GF-D8 (cell line): ENCODE results near the gene DPM3.
A peak's percentile ranks its signal among the peaks of the same experiment; 100 is the strongest.
"Not testable (repeated sequence)": the region's sequence is repeated elsewhere in the genome, so short reads cannot be mapped to it uniquely, and the experiment has no call there.

Experiments
- DNase-seq: peaks from one replicate; lab custom pipeline; 2025; lab: John Stamatoyannopoulos, UW

The DPM3 gene

DNA sequence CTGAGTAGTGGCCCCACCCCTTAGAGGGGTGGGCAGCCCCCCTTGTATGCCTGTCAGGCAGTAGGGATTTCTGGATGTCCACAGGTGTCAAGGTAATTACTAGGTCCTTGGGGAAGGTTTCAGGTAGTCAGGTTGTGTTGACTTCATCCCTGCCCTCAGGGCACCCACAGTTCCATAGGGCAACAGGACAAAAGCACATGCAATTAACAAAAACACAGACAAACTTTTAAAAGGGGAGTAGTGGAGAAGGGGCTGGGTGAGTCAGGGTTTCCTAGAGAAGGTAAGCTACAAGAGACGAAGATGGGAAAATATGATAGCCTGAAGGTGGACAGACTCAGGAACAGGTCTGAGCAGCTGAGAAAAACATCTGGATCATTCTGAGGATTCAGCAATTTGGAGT, 18.7 kb upstream of the DPM3 start:
- DNase-seq = no peak

DNA sequence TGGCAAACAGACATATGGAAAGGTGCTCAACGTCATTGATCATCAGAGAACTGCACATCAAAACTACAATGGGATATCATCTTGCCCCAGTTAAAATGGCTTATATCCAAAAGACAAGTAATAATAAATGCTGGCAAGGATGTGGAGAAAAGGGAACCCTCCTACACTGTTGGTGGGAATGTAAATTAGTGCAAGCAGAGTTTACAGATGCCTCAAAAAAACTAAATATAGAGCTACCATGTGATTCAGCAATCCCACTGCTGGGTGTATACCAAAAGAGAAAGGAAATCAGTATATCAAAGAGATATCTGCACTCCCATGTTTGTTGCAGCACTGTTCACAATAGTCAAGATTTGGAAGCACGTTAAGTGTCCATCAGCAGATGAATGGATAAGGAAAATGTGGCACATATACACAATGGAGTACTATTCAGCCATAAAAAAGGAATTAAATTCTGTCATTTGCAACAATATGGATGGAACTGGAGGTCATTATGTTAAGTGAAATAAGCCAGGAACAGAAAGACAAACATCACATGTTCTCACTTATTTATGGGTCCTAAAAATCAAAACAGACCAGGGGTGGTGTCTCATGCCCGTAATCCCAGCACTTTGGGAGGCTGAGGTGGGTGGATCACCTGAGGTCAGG, 15.8 kb upstream of the DPM3 start:
- not testable (repeated sequence) for DNase-seq

DNA sequence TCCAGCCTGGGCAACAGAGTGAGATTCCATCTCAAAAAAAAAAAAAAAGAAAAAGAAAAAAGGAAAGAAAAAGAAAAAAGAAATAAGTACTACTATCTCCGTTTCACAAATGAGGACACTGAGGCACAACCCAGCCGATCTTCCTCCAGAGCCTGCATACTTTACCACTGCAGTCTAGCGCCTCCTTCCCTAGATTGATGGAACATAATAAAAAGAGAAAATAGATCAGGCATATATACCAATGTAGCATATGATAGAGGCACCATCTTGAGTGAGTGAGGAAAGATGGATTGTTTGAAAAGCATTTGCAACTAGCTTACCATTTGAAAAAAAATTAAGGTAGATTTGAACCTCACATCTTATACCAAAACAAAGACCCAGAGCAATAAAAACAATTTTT, 5.2 kb upstream of the DPM3 start:
- no peak for DNase-seq

GRCh38 chr1:155141749-155142148, 1.4 kb upstream of the DPM3 start:
- no peak for DNase-seq

DNA sequence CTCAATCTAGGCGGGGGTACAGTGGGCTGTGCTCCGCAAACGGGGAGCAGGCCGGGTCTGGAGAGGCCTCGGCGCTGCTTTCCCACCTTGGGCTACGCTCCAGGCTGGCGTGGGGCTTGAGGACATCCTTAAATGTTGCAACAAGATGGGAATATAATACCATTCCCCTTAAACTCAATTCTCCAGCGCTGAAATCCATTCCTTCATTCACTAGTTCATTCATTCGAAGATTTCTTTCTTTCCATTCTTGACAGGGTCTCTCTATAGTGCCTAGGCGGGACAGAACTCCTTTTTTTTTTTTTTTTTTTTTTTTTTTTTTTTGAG, 261 bp upstream of the DPM3 start:
- no peak for DNase-seq

GRCh38 chr1:155137154-155137949, 3.0 kb downstream of the DPM3 start:
- DNase-seq = no peak

- peak; percentile 61 for DNase-seq
These were observed 3.6 kb downstream of the DPM3 start for GRCh38 chr1:155136748-155137147.

DNA sequence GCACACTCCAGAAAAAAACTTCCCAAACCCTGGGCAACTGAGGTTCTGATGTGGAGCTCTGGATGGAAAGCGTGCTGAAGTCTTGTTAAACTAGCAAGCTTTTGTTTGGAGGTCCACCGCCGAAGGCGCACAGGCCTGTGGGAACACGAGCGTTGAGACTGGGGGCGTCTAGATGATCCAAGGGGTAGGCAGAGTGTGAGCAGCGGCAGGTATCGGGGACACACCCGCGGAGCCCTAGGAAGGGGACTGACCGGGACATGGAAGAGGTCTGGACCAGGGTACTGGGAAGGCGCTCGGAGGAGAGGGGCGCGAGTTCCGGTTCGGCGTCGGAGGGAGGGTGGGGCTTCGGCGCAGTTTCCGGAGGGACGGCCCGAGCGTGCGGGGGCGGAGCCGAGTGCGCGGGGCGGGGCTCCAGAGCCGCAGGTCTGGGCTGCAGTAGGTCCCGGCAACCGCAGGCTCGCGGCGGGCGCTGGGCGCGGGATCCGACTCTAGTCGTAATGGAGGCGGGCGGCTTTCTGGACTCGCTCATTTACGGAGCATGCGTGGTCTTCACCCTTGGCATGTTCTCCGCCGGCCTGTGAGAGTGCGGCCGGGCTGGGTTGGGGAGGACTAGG, 4.8 kb downstream of the DPM3 start, which contains the start of gene SLC50A1:
TSS of gene SLC50A1 (plus strand) at position 438 of the 614 bp plus-strand sequence. CDS start at position 498, 60 bp downstream.
- DNase-seq = peak; percentile 80

GRCh38 chr1:155134880-155135414, 5.4 kb downstream of the DPM3 start:
- peak; percentile 47 for DNase-seq

DNA sequence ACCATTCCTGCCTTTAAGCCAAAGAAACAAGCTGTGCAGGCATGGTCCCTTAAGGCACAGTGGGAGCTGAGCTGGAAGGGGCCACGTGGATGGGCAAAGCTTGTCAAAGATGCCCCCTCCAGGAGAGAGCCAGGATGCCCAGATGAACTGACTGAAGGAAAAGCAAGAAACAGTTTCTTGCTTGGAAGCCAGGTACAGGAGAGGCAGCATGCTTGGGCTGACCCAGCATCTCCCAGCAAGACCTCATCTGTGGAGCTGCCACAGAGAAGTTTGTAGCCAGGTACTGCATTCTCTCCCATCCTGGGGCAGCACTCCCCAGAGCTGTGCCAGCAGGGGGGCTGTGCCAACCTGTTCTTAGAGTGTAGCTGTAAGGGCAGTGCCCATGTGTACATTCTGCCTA, 6.0 kb downstream of the DPM3 start:
- DNase-seq = no peak

DNA sequence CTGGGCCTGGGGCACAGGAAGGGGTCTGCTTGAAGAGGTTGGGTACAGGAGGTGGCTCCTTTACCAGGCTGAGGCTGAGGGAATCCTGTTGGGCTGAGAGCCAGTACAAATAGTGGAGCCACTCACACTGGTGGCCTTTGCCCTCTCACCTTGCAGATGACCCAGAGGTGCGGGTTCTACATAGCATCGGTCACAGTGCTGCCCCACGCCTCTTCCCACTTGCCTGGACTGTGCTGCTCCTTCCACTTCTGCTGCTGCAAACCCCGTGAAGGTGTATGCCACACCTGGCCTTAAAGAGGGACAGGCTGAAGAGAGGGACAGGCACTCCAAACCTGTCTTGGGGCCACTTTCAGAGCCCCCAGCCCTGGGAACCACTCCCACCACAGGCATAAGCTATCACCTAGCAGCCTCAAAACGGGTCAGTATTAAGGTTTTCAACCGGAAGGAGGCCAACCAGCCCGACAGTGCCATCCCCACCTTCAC, 6.5 kb downstream of the DPM3 start:
- no peak for DNase-seq

- no peak for DNase-seq
These were observed 8.5 kb downstream of the DPM3 start for GRCh38 chr1:155131856-155132255.

GRCh38 chr1:155131285-155131684, 9.0 kb downstream of the DPM3 start:
- DNase-seq = no peak

DNA sequence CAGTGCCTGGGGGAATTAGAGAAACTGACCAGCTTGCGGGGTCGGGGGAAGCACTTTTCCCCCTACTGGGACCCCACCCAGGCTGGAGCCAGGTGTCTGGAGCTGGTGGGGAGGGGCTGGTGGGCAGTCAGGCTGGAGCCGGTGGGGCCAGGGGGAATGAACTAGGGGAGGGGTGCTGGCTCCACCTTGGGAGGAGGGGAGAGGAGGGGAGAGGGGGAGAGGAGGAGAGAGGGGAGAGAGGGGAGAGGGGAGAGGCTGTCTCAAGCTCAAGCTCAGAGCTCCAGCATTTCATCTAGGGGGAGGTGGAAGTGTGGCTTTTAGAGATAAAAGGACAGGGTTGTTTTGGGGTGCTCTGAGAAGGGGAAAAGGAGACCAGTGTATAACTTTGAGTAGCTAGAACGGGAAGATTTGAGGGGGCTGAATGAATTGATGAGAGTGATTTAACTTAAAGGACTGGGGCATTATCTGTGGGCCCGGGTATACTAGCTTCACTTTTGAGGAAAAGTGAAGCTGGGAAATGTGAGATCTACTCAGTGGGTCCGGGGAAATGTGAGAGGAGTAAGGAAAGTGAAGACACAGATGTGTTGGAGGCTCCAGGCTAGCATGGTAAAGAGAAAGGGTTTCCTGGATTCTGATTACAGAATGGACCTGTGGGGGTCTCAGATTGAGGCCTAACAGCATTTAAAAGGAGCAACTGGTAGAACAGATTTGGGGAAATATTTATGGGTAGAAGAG, 9.9 kb downstream of the DPM3 start:
- DNase-seq = no peak

GRCh38 chr1:155128755-155129473, 11.4 kb downstream of the DPM3 start:
- DNase-seq = no peak

- no peak for DNase-seq
These were observed 12.2 kb downstream of the DPM3 start for GRCh38 chr1:155127967-155128754.

DNA sequence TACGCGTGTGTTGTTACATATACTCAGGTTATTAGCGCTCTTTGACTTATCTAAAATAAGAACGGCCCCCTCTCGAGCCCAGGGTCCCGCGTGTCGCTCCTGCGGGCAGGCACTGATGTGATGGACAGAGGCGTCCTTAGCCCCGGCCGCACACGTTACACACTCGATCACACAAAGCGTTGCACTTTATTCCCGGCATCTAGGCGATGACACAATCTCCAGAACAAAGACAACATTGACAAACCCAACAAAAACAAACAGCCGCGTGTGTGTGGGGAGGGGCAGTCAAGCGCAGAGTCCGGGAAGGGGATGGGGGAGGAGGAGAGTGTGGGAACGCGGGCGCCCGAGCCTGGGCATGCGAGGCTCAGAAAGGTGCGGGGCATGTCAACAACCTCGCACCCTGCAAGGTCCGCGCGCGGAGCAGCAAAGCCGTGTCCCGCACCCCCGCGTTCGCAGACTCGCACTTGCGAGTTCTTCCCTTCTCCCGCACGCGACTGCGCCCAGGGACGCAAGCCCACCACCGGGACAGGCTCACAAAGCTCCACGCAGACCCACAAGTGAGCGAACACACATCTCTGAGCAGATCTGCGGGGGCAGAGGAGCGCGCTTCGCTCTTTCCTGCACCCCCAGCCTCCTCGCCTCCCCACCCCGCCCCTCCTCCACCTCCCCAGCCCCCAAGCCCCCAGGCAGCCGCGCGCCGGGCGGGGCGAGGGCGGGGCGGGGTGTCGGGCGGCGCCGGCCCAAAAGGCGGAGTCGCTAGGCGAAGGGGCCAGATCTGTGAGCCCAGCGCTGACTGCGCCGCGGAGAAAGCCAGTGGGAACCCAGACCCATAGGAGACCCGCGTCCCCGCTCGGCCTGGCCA, 13.0 kb downstream of the DPM3 start, which contains the start of gene EFNA1:
TSS of gene EFNA1 (plus strand) at position 772 of the 862 bp plus-strand sequence. CDS start 102 bp downstream, outside the sequence.
- no peak for DNase-seq

DNA sequence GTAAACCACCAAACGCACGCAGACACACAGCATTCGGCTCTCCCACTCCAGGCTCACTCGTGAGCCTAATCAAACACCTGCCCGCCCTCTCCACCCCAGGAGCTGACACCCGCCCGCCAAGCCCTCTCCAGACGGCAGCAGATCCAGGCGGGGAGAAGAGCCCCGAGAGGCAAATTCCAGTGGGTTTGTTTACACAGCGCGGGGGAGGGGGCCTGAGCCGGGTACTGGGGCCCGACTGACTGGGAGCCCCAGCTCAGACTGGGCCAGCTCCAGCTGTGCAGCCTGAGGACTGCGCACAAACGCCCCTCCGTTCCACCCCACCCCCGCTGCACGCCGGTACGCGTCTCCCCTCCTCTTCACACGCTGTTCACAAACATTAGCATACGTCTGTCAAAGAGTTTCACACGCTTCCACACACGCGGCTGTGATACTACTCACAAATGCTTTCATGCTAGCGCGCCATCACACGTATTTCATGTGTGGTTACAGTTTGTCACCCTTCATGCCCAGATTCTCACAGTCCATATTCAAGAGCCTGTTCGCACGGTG, 13.7 kb downstream of the DPM3 start:
- no peak for DNase-seq

DNA sequence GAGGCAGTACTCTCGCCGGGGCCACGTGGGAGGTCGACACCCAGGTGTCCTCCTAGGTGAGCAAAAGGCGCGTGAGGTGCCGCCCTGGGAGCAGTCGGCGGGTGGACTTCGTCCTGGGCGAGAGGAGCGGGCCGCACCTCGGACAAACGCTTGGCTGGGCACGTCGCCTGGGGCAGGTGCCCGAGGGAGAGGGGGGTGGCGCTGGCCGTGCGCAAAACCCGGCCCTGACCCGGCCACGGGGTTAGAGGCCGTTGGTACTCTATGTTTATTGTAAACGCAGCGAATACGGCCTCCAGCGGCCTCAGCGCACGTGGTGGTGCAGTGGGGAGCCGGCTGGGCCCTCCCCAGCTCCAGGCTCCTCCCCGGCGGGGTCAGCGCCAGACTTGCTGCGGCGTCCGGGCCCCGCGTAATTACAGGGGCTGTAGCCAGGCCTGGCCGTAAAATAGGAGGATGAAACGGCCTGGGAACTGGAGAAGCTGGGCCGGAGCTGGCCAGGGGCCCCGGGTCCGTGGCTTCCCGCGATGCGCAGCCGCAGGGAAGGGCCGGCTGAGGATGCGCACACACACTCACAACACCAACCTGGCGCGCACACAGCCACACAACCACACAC, 14.3 kb downstream of the DPM3 start:
- DNase-seq = no peak
